Upper lobe of left lung (tissue), 6 donors: ENCODE data around the gene BPTF. TPM values are rescaled to one million over a fixed set of nuclear protein-coding genes. Genes with fewer than 3 reads are reported as not detected.
"Not testable (repeated sequence)": the region's sequence is repeated elsewhere in the genome, so short reads cannot be mapped to it uniquely, and the experiment has no call there.

ENCODE experiments used
- ATAC-seq, 2 donors: fragments of 200-7000 bp; cut with Tn5 transposase; one replicate each; pipeline ENCODE4 v1.9.1; 2022; ENCODE audit warnings: mild to moderate bottlenecking in 2 of 2, moderate library complexity in 2 of 2; ENCODE audit not compliant: low FRiP score in 2 of 2
- DNase-seq, 2 donors: peaks; one replicate each; pipeline ENCODE4 v3.0.0-alpha.2; 2019 to 2020
- H3K27ac ChIP-seq, 4 donors: fragments of 200-600 bp; sonication (generic); one replicate each; pipeline ENCODE4 v1.5.1; 2016 to 2019
- H3K27me3 ChIP-seq, 4 donors: fragments of 200-600 bp; sonication (generic); one replicate each; pipeline ENCODE4 v1.5.1; 2017 to 2019
- H3K36me3 ChIP-seq, 4 donors: fragments of 200-600 bp; sonication (generic); one replicate each; pipeline ENCODE4 v1.5.1; 2016 to 2019
- H3K4me1 ChIP-seq, 4 donors: fragments of 200-600 bp; sonication (generic); one replicate each; pipeline ENCODE4 v1.5.1; 2018 to 2019
- H3K4me3 ChIP-seq, 4 donors: fragments of 200-600 bp; sonication (generic); one replicate each; pipeline ENCODE4 v1.5.1; 2017 to 2019; ENCODE audit warnings: mild to moderate bottlenecking in 2 of 4, moderate library complexity in 1 of 4
- H3K9me3 ChIP-seq, 4 donors: fragments of 200-600 bp; sonication (generic); one replicate each; pipeline ENCODE4 v1.5.1; 2018 to 2019
- CTCF ChIP-seq, 6 experiments: fragments of 450-650 bp in 4 of 6; fragments of 200-600 bp in 2 of 6; sonication (generic) in 2 of 6; IDR thresholded peaks; one replicate each; pipeline ENCODE4 v1.5.1; 2016 to 2019; ENCODE audit warnings: antibody characterized with exemption in 6 of 6
- EP300 ChIP-seq, 4 donors: sonication (generic); formaldehyde crosslinking; IDR thresholded peaks; one replicate each; pipeline ENCODE4 v1.5.1; 2017; ENCODE audit warnings: antibody characterized with exemption in 4 of 4, control low read depth in 2 of 4
- POLR2A ChIP-seq, 4 donors: fragments of 450-650 bp; IDR thresholded peaks; one replicate each; pipeline ENCODE4 v1.5.1; 2016 to 2017; ENCODE audit warnings: antibody characterized with exemption in 4 of 4, mild to moderate bottlenecking in 2 of 4
- POLR2AphosphoS5 ChIP-seq, 2 donors: sonication (generic); formaldehyde crosslinking; IDR thresholded peaks; one replicate each; pipeline ENCODE4 v1.5.1; 2017; ENCODE audit warnings: antibody characterized with exemption in 2 of 2
- WGBS, 2 donors: methylation state at CpG; one replicate each; pipeline ENCODE4 v1.1.5; 2017 to 2018; 5-methylcytosine and 5-hydroxymethylcytosine counted together
- total RNA-seq, 6 donors: library from RNA; depleted of rRNA in 4 of 6; stranded (reverse); fragments of >200 nt in 4 of 6; gene quantifications; one replicate each; pipeline versions ENCODE4 v1.1.0 to v1.2.1, GENCODE V29; 2016 to 2021
- donor health status: DM: no; HTN: no; CAD: no; lungs with moderate emphysema.
- donor health status: DM: no; HTN: yes; CAD: no; lungs with severe emphysema.

BPTF gene
- total RNA-seq, 6 donors from 2014 or later = 67.3 to 163 (median 79.7) TPM

GRCh38 chr17:67838538-67838937 is 13.2 kb downstream of the BPTF start:
- H3K27ac ChIP-seq = no peak overlapping the region
- peaks cover 21 to 47% (median 30%) of the 10 kb centered on the region in 4 donors for H3K4me1 ChIP-seq
- no peak overlapping the region for H3K4me3 ChIP-seq
- no peaks in the 10 kb centered on the region for H3K9me3 ChIP-seq
- no peaks in the 10 kb centered on the region for H3K27me3 ChIP-seq
- DNase-seq = no peak
- WGBS, 2 donors = 84 to 89% methylated on average over 3 of the region's 3 CpGs
- no peaks in the 10 kb centered on the region for H3K36me3 ChIP-seq
- no peak for ATAC-seq
- TF ChIP-seq CTCF (IDR thresholded peaks at IDR 0.05) (no peak), POLR2AphosphoS5 (IDR thresholded peaks at IDR 0.05) (no peak), EP300 (IDR thresholded peaks at IDR 0.05) (no peak), POLR2A (IDR thresholded peaks at IDR 0.05) (no peak)

DNA sequence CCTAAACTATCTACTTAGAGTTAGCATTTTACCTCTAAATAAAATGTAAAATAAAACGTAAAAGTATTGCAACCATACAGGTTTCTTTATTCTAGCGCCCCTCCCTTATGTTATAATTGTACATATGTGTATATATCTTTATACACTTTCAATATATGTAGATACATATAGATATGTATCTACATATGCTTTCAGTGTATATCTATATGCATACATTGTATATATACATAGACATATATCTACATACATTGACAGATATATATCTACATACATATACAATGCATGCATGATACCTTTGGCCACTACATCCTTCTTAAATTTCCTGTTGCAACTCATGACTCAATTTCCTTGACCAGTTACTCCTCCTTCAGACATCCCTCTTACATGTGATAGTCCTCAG is 16.7 kb downstream of the BPTF start:
- 93% methylated on average over 2 of the region's 2 CpGs for WGBS, 2 donors
- TF ChIP-seq POLR2AphosphoS5 (IDR thresholded peaks at IDR 0.05) (no peak), EP300 (IDR thresholded peaks at IDR 0.05) (no peak), POLR2A (IDR thresholded peaks at IDR 0.05) (no peak), CTCF (IDR thresholded peaks at IDR 0.05) (no peak)
- H3K9me3 ChIP-seq = no peaks in the 10 kb centered on the region
- H3K4me1 ChIP-seq = peaks cover 5 to 20% (median 8%) of the 10 kb centered on the region in 4 donors
- no peak overlapping the region for H3K27ac ChIP-seq
- no peak for DNase-seq
- no peak overlapping the region for H3K4me3 ChIP-seq
- H3K36me3 ChIP-seq = no peaks in the 10 kb centered on the region
- no peaks in the 10 kb centered on the region for H3K27me3 ChIP-seq
- ATAC-seq = no peak

DNA sequence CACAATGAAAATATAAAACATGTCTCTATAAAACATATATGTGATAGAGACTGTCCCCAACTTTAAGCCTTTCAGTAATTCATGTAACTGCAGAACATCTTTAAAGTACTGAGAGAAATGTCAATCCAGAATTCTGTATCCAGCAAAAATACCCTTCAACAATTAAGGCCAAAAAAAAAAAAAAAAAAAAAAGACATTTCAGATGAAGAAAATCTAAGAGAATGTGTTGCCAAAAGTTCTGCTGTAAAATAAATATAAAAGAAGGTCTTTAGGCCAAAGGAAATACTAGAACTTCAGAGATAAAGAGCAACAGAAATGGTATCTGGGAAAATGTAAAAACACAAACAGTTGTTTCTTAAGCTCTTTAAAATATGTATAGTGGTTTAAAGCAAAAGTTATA is 17.3 kb downstream of the BPTF start:
- Histone ChIP-seq H3K27me3 (no peaks in the 10 kb centered on the region), H3K9me3 (no peaks in the 10 kb centered on the region), H3K4me1 (peaks cover 5 to 13% (median 7%) of the 10 kb centered on the region in 4 donors), H3K4me3 (no peak overlapping the region), H3K36me3 (no peaks in the 10 kb centered on the region), H3K27ac (no peak overlapping the region)
- no peak for DNase-seq
- ATAC-seq = no peak
- no peak for TF ChIP-seq POLR2AphosphoS5 (IDR thresholded peaks at IDR 0.05)
- TF ChIP-seq POLR2A (IDR thresholded peaks at IDR 0.05) = no peak
- no peak for TF ChIP-seq EP300 (IDR thresholded peaks at IDR 0.05)
- no peak for TF ChIP-seq CTCF (IDR thresholded peaks at IDR 0.05)

GRCh38 chr17:67845374-67845773 is 20.1 kb downstream of the BPTF start:
- Histone ChIP-seq H3K27me3 (no peaks in the 10 kb centered on the region), H3K27ac (no peak overlapping the region), H3K9me3 (no peaks in the 10 kb centered on the region), H3K4me1 (peaks cover under 1 to 7% (median 6%) of the 10 kb centered on the region in 4 donors), H3K36me3 (no peaks in the 10 kb centered on the region), H3K4me3 (no peak overlapping the region)
- DNase-seq (no peak), ATAC-seq (no peak)
- TF ChIP-seq EP300 (IDR thresholded peaks at IDR 0.05) = no peak
- no peak for TF ChIP-seq POLR2A (IDR thresholded peaks at IDR 0.05)
- no peak for TF ChIP-seq CTCF (IDR thresholded peaks at IDR 0.05)
- TF ChIP-seq POLR2AphosphoS5 (IDR thresholded peaks at IDR 0.05) = no peak
- 92 to 97% methylated on average over 5 of the region's 5 CpGs for WGBS, 2 donors

DNA sequence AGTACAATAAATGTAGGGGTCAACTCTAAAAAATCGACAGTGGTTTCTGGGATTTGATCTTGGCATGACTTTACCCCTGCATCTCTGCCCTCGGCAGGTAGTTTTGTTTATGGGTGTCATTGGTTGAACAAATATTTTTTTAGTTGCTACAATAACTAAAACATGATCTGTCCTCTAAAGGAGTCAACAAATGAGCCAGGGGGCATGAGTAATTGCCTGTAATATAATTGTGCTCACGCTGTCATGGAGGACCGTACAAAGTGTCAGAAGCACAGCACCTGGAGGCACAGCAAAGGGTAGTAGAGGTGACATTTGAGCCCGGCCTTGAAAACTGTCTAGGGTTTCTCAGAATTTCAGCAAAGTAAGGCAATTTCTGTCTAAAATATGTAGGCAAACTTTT is 22.9 kb downstream of the BPTF start:
- H3K27me3 ChIP-seq, H3K27ac ChIP-seq, ATAC-seq, H3K9me3 ChIP-seq, DNase-seq, H3K36me3 ChIP-seq, H3K4me3 ChIP-seq: not testable (repeated sequence)
- WGBS, 2 donors = 91 to 94% methylated on average over 5 of the region's 5 CpGs
- peaks cover 0 to 10% (median 4%) of the 10 kb centered on the region in 4 donors for H3K4me1 ChIP-seq

GRCh38 chr17:67848846-67849245 is 23.5 kb downstream of the BPTF start:
- peaks cover 0 to 10% (median 4%) of the 10 kb centered on the region in 4 donors for H3K4me1 ChIP-seq
- H3K36me3 ChIP-seq, ATAC-seq, DNase-seq, H3K9me3 ChIP-seq, H3K27ac ChIP-seq, H3K4me3 ChIP-seq, H3K27me3 ChIP-seq: not testable (repeated sequence)
- 61 to 70% methylated on average over 3 of the region's 3 CpGs for WGBS, 2 donors
